HFFc6 (cell line): ENCODE measurements around the gene POLH. TPM values are rescaled to one million over a fixed set of nuclear protein-coding genes. Genes with fewer than 3 reads are reported as not detected.
"Not testable (repeated sequence)": the region's sequence is repeated elsewhere in the genome, so short reads cannot be mapped to it uniquely, and the experiment has no call there.

Source experiments
- DNase-seq: peaks from one replicate; pipeline ENCODE4 v3.0.0-alpha.2; 2018
- H3K27ac Mint-ChIP-seq: 2 replicates; pipeline ENCODE4 v1.8.0; 2020; ENCODE audit warnings: mild to moderate bottlenecking, mixed read lengths
- H3K27me3 Mint-ChIP-seq: 2 replicates; pipeline ENCODE4 v1.8.0; 2021; ENCODE audit warnings: mild to moderate bottlenecking, moderate library complexity, mixed read lengths; ENCODE audit not compliant: insufficient read depth
- H3K36me3 Mint-ChIP-seq: 2 replicates; pipeline ENCODE4 v1.8.0; 2021; ENCODE audit warnings: low read depth, mixed read lengths
- H3K4me1 Mint-ChIP-seq: 2 replicates; pipeline ENCODE4 v1.8.0; 2020; ENCODE audit warnings: low read depth, mixed read lengths
- H3K4me3 Mint-ChIP-seq: 2 replicates; pipeline ENCODE4 v1.8.0; 2020; ENCODE audit warnings: mild to moderate bottlenecking, moderate library complexity, mixed read lengths
- H3K9me3 Mint-ChIP-seq: 2 replicates; pipeline ENCODE4 v1.8.0; 2020; ENCODE audit warnings: mild to moderate bottlenecking, mixed read lengths
- CTCF ChIP-seq: fragments of 200-600 bp; sonication (generic); IDR thresholded peaks from 2 replicates; pipeline ENCODE4 v1.5.0; 2021; ENCODE audit warnings: antibody characterized with exemption, mild to moderate bottlenecking
- total RNA-seq, 6 experiments: library from RNA; stranded (reverse); fragmentation: NEBNext Ultra II Directional; extraction: Animal tissue kit (Norgen Biotek cat#: 25700); gene quantifications; 2 replicates in 1 of 6; 3 replicates in 5 of 6; pipeline ENCODE4 v1.2.3, GENCODE V29; 2021

The POLH gene
- total RNA-seq, 6 experiments from 2014 or later, result 31.4 to 39.8 (median 37.3) TPM

- TF ChIP-seq CTCF, result no peak
- Mint-ChIP-seq H3K4me3 (no peak overlapping the region), H3K36me3 (peaks cover 57% of the 10 kb centered on the region)
Observed at GRCh38 chr6:43588194-43588593, 12.2 kb downstream of the POLH start.

GRCh38 chr6:43589564-43589963 lies 13.6 kb downstream of the POLH start:
- Mint-ChIP-seq H3K4me1 (peaks cover 14% of the 10 kb centered on the region), H3K36me3 (peaks cover 49% of the 10 kb centered on the region)
- DNase-seq, H3K9me3 Mint-ChIP-seq, H3K4me3 Mint-ChIP-seq, H3K27ac Mint-ChIP-seq, H3K27me3 Mint-ChIP-seq: not testable (repeated sequence)

More at GRCh38 chr6:43588194-43588593, 12.2 kb downstream of the POLH start:
- Mint-ChIP-seq H3K27me3 (no peaks in the 10 kb centered on the region), H3K27ac (no peak overlapping the region), H3K4me1 (peaks cover 28% of the 10 kb centered on the region), H3K9me3 (no peaks in the 10 kb centered on the region)
- DNase-seq, result no peak

GRCh38 chr6:43593938-43594337 lies 18.0 kb downstream of the POLH start:
- TF ChIP-seq CTCF, result no peak
- no peaks in the 10 kb centered on the region for H3K27me3 Mint-ChIP-seq
- no peaks in the 10 kb centered on the region for H3K4me1 Mint-ChIP-seq
- H3K36me3 Mint-ChIP-seq, result peaks cover 21% of the 10 kb centered on the region
- H3K4me3 Mint-ChIP-seq, result no peak overlapping the region
- H3K9me3 Mint-ChIP-seq, result no peaks in the 10 kb centered on the region
- no peak for DNase-seq
- no peak overlapping the region for H3K27ac Mint-ChIP-seq

- no peak for TF ChIP-seq CTCF
- H3K4me3 Mint-ChIP-seq, result no peak overlapping the region
- H3K4me1 Mint-ChIP-seq, result peaks cover 12% of the 10 kb centered on the region
- 0 out of 2 replicates have a peak overlapping the region, but pooled peaks have one; percentile 9 for H3K27ac Mint-ChIP-seq
- DNase-seq, result no peak
- no peaks in the 10 kb centered on the region for H3K9me3 Mint-ChIP-seq
- H3K36me3 Mint-ChIP-seq, result peaks cover 29% of the 10 kb centered on the region
- no peaks in the 10 kb centered on the region for H3K27me3 Mint-ChIP-seq
Observed at GRCh38 chr6:43600595-43600994, 24.6 kb downstream of the POLH start.

GRCh38 chr6:43604174-43604573 lies 28.2 kb downstream of the POLH start:
- Mint-ChIP-seq H3K4me3 (no peak overlapping the region), H3K27ac (peak overlapping the region; percentile 24), H3K9me3 (no peaks in the 10 kb centered on the region), H3K36me3 (peaks cover 38% of the 10 kb centered on the region), H3K4me1 (peaks cover 25% of the 10 kb centered on the region), H3K27me3 (no peaks in the 10 kb centered on the region)
- DNase-seq, result peak; percentile 80
- no peak for TF ChIP-seq CTCF

GRCh38 chr6:43606019-43606418 lies 30.0 kb downstream of the POLH start:
- DNase-seq, result no peak
- no peaks in the 10 kb centered on the region for H3K27me3 Mint-ChIP-seq
- peaks cover 40% of the 10 kb centered on the region for H3K4me1 Mint-ChIP-seq
- no peak for TF ChIP-seq CTCF
- no peaks in the 10 kb centered on the region for H3K9me3 Mint-ChIP-seq
- no peak overlapping the region for H3K4me3 Mint-ChIP-seq
- H3K27ac Mint-ChIP-seq, result no peak overlapping the region
- H3K36me3 Mint-ChIP-seq, result peaks cover 39% of the 10 kb centered on the region
